ENCODE results near the gene SGIP1.

The SGIP1 gene

GRCh38 chr1:66607458-66607857 is 73.5 kb downstream of the SGIP1 start:
- no peak for DNase-seq

- no peak for DNase-seq
Measured at GRCh38 chr1:66613187-66613586, 79.2 kb downstream of the SGIP1 start.

- no peak for DNase-seq
Measured at GRCh38 chr1:66617362-66618184, 83.6 kb downstream of the SGIP1 start.

- no peak for DNase-seq
Measured at GRCh38 chr1:66618390-66618789, 84.4 kb downstream of the SGIP1 start.

- DNase-seq: no peak
Measured at GRCh38 chr1:66623812-66624211, 89.9 kb downstream of the SGIP1 start.

- no peak for DNase-seq
Measured at GRCh38 chr1:66624412-66625060, 90.6 kb downstream of the SGIP1 start.

- no peak for DNase-seq
Measured at GRCh38 chr1:66626261-66626660, 92.3 kb downstream of the SGIP1 start.

GRCh38 chr1:66628926-66629325 is 95.0 kb downstream of the SGIP1 start:
- no peak for DNase-seq

GRCh38 chr1:66633159-66633558 is 99.2 kb downstream of the SGIP1 start:
- no peak for DNase-seq

GRCh38 chr1:66637146-66637545 is 103.2 kb downstream of the SGIP1 start:
- no peak for DNase-seq

GRCh38 chr1:66641891-66642473 is 108.0 kb downstream of the SGIP1 start:
- no peak for DNase-seq

GRCh38 chr1:66642992-66643391 is 109.0 kb downstream of the SGIP1 start:
- DNase-seq: no peak

- no peak for DNase-seq
Measured at GRCh38 chr1:66644331-66644730, 110.4 kb downstream of the SGIP1 start.

- DNase-seq: no peak
Measured at GRCh38 chr1:66648901-66649595, 115.1 kb downstream of the SGIP1 start.

GRCh38 chr1:66652556-66652955 is 118.6 kb downstream of the SGIP1 start:
- no peak for DNase-seq

- no peak for DNase-seq
Measured at GRCh38 chr1:66654643-66655042, 120.7 kb downstream of the SGIP1 start.

- DNase-seq: no peak
Measured at GRCh38 chr1:66671455-66671854, 137.5 kb downstream of the SGIP1 start.

GRCh38 chr1:66676613-66677298 is 142.8 kb downstream of the SGIP1 start:
- DNase-seq: peak; percentile 8

- DNase-seq: no peak
Measured at GRCh38 chr1:66678146-66678545, 144.2 kb downstream of the SGIP1 start.

- no peak for DNase-seq
Measured at GRCh38 chr1:66679140-66679539, 145.2 kb downstream of the SGIP1 start.

- no peak for DNase-seq
Measured at GRCh38 chr1:66681686-66682085, 147.7 kb downstream of the SGIP1 start.

GRCh38 chr1:66682106-66682505 is 148.2 kb downstream of the SGIP1 start:
- no peak for DNase-seq

GRCh38 chr1:66684353-66684752 is 150.4 kb downstream of the SGIP1 start:
- no peak for DNase-seq

All from eye (tissue), 1 donor.